BLaER1 (cell line): ENCODE results near the gene VASH2.

ENCODE experiments used
- H3K27ac ChIP-seq: shearing (Covaris generic); formaldehyde crosslinking; 2 replicates; pipeline ENCODE4 v1.8.1; 2022
- H3K27me3 ChIP-seq: shearing (Covaris generic); formaldehyde crosslinking; 2 replicates; pipeline ENCODE4 v1.8.1; 2022
- H3K36me3 ChIP-seq: shearing (Covaris generic); formaldehyde crosslinking; 2 replicates; pipeline ENCODE4 v1.8.1; 2022
- H3K4me1 ChIP-seq: shearing (Covaris generic); formaldehyde crosslinking; 2 replicates; pipeline ENCODE4 v1.8.1; 2022
- H3K4me2 ChIP-seq: shearing (Covaris generic); formaldehyde crosslinking; 2 replicates; pipeline ENCODE4 v1.8.1; 2022
- H3K4me3 ChIP-seq: shearing (Covaris generic); formaldehyde crosslinking; 2 replicates; pipeline ENCODE4 v1.8.1; 2022
- H3K9ac ChIP-seq: shearing (Covaris generic); formaldehyde crosslinking; 2 replicates; pipeline ENCODE4 v1.8.1; 2022
- H3K9me3 ChIP-seq: shearing (Covaris generic); formaldehyde crosslinking; 2 replicates; pipeline ENCODE4 v1.8.1; 2022
- H4K20me1 ChIP-seq: shearing (Covaris generic); formaldehyde crosslinking; 2 replicates; pipeline ENCODE4 v1.8.1; 2022
- Cebpa-rat ChIP-seq: shearing (Covaris generic); IDR thresholded peaks from 2 replicates; pipeline ENCODE4 v1.8.1; 2022

The VASH2 gene

DNA sequence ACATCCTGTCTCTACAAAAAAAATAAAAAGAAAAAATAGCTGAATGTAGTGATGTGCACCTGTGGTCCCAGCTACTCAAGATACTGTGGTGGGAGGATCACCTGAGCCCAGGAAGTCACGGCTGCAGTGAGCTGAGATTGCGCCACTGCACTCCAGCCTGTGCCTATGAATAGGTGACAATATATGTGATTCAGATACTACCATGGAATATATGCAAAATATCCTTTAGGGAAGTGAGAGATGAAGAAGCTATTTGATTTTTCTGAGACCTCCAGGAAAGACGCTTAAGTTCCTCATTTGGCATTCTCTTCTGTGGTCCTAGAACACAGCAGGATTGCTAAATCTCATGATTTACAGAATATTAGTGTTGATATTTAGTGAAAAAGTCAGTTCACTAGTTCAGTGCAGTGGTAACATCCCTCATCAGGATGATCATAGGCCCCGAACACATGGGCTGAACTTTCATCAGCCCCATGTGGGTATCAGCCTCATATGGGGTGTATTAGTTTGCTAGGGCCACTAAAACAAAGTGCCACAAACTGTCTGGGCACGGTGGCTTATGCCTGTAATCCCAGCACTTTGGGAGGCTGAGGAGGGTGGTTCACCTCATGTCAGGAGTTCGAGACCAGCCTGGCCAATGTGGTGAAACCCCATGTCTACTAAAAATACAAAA is 6.0 kb upstream of the VASH2 start:
- Histone ChIP-seq H3K9me3 (peaks cover 17% of the 10 kb centered on the region), H3K9ac (no peak overlapping the region), H3K4me1 (no peaks in the 10 kb centered on the region), H3K4me3 (no peak overlapping the region), H3K36me3 (no peaks in the 10 kb centered on the region), H3K27me3 (no peaks in the 10 kb centered on the region), H4K20me1 (no peaks in the 10 kb centered on the region), H3K4me2 (no peak overlapping the region), H3K27ac (no peak overlapping the region)
- no peak for TF ChIP-seq Cebpa-rat

DNA sequence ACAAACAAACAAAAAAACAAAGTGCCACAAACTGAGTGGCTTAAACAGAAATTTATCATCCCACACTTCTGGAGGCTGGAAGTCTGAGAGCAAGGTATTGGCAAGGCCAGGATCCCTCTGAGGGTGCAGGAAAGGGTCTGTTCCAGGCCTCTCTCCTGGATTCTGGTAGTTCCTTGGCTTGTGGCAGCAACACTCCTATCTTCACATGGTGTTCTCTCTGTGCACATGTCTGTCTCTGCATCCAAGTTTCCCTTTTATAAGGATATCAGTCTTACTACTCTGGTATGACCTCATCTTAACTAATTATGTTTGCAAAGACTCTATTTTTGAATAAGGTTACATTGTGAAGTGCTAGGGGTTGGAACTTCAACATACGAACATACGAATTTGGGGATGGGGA is 5.3 kb upstream of the VASH2 start:
- H3K27me3 ChIP-seq, result no peaks in the 10 kb centered on the region
- peaks cover 5% of the 10 kb centered on the region for H3K4me1 ChIP-seq
- H3K4me2 ChIP-seq, result no peak overlapping the region
- no peak overlapping the region for H3K4me3 ChIP-seq
- no peak overlapping the region for H3K27ac ChIP-seq
- no peaks in the 10 kb centered on the region for H4K20me1 ChIP-seq
- TF ChIP-seq Cebpa-rat, result no peak
- peaks cover 13% of the 10 kb centered on the region for H3K9me3 ChIP-seq
- H3K9ac ChIP-seq, result no peak overlapping the region
- no peaks in the 10 kb centered on the region for H3K36me3 ChIP-seq

DNA sequence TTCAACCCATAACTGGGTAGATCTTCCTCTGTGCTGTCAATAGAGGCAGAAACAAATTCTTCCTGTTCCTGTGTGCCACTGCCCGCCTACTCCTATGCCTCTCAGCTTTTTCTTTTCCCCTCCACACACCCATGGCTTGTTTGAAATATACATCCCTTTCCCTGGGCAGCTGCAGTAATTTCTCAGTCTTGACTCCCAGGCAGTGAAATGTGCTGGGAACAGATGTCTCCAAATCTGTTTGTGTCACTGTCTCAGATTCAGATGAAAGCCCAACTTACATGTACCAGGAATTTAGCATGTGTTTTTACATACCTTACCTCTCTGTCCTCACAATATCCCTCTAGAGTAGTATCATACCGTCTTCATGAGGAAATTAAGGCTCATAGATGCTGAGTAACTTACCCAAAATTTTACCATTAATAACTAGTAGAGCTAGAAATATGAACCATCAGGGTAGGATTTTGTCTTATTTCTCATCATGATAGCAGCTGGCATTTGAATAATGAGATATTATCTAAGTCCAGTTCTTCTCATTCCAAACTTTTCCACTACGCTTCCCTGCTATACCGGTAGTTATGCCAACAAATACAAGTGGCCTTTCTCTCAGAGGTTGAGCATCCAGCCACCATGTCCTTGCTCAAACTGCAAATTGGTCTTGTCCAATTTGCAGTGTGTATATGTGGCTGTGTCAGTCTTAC is 4.7 kb upstream of the VASH2 start:
- no peaks in the 10 kb centered on the region for H3K27me3 ChIP-seq
- no peak for TF ChIP-seq Cebpa-rat
- H3K27ac ChIP-seq, result no peak overlapping the region
- H3K9me3 ChIP-seq, result peaks cover 8% of the 10 kb centered on the region
- no peaks in the 10 kb centered on the region for H4K20me1 ChIP-seq
- no peak overlapping the region for H3K4me3 ChIP-seq
- H3K9ac ChIP-seq, result no peak overlapping the region
- H3K4me2 ChIP-seq, result no peak overlapping the region
- no peaks in the 10 kb centered on the region for H3K36me3 ChIP-seq
- peaks cover 6% of the 10 kb centered on the region for H3K4me1 ChIP-seq

DNA sequence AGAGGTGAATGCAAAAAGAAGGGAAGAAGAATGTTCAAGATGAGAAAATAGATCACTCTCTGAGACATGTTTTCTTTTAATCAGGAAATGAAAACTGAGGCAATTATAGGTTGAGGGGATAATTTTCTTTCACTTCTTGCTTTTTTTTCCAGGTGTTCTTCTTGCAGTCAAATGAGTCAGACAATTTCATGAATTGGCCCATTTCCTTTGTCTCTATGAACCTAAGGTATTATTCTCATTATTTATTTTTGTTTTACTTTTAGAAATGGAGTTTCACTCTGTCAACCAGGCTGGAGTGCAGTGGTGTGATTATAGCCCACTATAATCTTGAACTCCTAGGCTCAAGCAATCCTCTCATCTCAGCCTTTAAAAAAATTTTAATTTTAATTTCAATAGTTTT is 3.5 kb upstream of the VASH2 start:
- peaks cover 4% of the 10 kb centered on the region; the same call in 1 of the 2 replicates for H3K9me3 ChIP-seq
- H3K4me3 ChIP-seq, result no peak overlapping the region
- H4K20me1 ChIP-seq, result no peaks in the 10 kb centered on the region
- H3K27me3 ChIP-seq, result no peaks in the 10 kb centered on the region
- H3K36me3 ChIP-seq, result no peaks in the 10 kb centered on the region
- H3K27ac ChIP-seq, result no peak overlapping the region
- TF ChIP-seq Cebpa-rat, result no peak
- H3K9ac ChIP-seq, result no peak overlapping the region
- H3K4me1 ChIP-seq, result peaks cover 10% of the 10 kb centered on the region
- no peak overlapping the region for H3K4me2 ChIP-seq

DNA sequence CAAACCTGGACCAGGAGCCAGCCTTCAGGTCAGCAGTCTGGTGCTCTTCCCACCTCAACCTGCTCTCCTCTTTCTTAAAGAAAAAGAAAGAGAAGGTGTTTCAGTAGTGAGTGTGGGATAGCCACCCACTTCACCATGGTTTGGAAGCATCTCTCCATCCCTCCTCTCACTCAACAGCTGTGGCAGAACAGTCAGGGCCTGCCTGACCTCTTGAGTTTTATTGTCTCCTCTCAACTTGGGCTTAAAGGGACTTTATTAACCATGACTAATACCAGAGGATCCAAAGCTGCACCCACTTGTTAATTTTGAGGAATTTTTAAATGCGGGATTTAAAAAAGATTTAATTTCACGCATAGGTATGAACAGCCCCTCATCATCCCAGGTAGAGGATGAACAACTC is 570 bp upstream of the VASH2 start:
- Histone ChIP-seq H3K27ac (no peak overlapping the region), H3K36me3 (peaks cover 18% of the 10 kb centered on the region), H3K4me3 (peak overlapping the region; percentile 73), H4K20me1 (no peaks in the 10 kb centered on the region), H3K4me1 (peaks cover 28% of the 10 kb centered on the region), H3K4me2 (peak overlapping the region; percentile 98), H3K9me3 (peaks cover 4% of the 10 kb centered on the region; the same call in 1 of the 2 replicates), H3K27me3 (no peaks in the 10 kb centered on the region), H3K9ac (peak overlapping the region; percentile 81)
- no peak for TF ChIP-seq Cebpa-rat

DNA sequence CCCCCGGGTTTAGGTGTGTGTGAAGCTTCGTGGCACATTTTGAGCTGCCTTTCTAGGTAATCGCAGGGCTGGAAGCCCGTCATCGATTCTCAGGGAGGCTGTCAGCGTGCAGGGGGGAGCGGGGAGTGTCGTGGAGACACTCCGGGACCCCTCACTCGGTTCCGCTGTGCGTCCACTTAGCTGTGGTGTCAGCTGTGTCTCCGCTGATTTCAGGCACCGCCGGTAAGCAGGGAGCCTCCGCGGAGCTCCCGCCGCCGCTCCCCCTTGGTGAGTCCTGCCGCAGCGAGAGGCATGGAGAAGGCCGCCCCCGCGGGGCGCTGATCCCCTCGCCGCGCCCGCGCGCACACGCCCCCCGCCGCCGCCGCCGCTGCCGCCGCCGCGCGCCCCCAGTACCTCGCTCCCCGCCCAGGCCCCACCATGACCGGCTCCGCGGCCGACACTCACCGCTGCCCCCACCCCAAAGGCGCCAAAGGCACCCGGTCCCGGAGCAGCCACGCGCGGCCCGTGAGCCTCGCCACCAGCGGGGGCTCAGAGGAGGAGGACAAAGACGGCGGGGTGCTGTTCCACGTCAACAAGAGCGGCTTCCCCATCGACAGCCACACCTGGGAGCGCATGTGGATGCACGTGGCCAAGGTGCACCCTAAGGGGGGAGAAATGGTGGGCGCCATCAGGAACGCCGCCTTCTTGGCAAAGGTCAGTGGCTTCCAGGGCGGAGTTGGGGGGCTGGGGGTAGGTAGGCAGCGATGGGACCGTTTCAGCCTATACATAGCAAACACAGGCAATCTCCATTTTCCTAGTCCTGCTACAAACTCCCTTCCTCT is 995 bp downstream of the VASH2 start:
- no peak for TF ChIP-seq Cebpa-rat
- H3K27me3 ChIP-seq, result no peaks in the 10 kb centered on the region
- peak overlapping the region; percentile 57 for H3K27ac ChIP-seq
- H3K36me3 ChIP-seq, result peaks cover 34% of the 10 kb centered on the region
- H3K4me3 ChIP-seq, result peak overlapping the region; percentile 73
- H3K4me1 ChIP-seq, result peaks cover 44% of the 10 kb centered on the region
- H4K20me1 ChIP-seq, result no peaks in the 10 kb centered on the region
- peak overlapping the region; percentile 81 for H3K9ac ChIP-seq
- peaks cover 4% of the 10 kb centered on the region; the same call in 1 of the 2 replicates for H3K9me3 ChIP-seq
- H3K4me2 ChIP-seq, result peak overlapping the region; percentile 98

DNA sequence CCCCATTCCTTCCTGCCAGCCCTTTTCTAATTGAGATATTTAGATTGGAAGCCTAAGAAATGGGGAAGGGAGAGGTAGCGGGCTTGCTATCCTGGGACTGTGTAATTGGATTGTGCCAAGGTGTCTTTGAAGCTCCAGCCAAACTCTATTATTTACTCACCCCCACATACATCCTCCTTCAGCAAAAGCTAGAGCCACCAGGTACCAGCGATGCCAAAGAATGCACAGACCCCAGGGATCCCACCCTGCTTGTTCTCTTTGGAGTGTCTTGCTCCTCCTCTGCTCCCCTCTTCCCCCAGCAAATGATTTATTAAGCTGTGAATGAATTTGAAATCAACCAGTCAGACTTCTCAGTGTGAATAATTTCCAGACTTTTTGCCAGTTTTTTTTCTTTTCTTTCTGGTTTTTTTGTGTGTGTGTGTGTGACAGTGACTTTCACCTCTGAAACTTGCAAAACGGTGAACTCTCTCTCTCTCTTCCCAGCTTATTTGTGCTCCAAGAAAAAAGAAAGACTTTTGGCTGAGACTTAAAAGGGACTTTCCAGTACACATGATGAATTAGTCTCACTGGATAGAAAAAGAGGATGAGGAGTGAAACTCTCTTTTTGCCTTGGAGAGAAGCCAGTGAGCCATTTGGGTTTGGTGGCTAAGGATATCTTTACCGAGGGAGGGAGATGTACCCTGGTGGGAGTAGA is 1.8 kb downstream of the VASH2 start:
- peaks cover 4% of the 10 kb centered on the region; the same call in 1 of the 2 replicates for H3K9me3 ChIP-seq
- H3K36me3 ChIP-seq, result peaks cover 38% of the 10 kb centered on the region
- H3K4me2 ChIP-seq, result peak overlapping the region; percentile 98
- H3K9ac ChIP-seq, result peak overlapping the region; percentile 81
- H3K4me1 ChIP-seq, result peaks cover 51% of the 10 kb centered on the region
- peak overlapping the region; percentile 73 for H3K4me3 ChIP-seq
- H3K27ac ChIP-seq, result peak overlapping the region; percentile 27; the same call in 1 of the 2 replicates
- H3K27me3 ChIP-seq, result no peaks in the 10 kb centered on the region
- no peak for TF ChIP-seq Cebpa-rat
- H4K20me1 ChIP-seq, result no peaks in the 10 kb centered on the region

DNA sequence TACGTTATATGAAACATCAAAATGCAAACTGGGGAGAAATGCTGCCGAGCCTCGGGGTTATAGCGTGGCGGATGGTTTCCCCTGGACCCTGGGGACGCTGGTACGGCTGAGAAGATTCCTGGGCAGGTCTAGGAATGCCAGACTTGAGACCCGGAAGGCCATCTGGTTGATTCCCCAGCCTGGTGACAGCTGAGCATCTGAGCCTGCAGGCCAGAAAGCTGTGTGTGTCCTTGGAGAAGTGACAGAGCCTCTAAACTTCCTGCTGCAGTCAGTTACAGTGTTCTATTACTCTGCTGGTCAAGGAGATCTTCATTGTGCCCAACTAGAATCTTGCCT is 2.3 kb downstream of the VASH2 start:
- Histone ChIP-seq H3K4me1 (peaks cover 57% of the 10 kb centered on the region), H3K4me2 (peak overlapping the region; percentile 98), H3K4me3 (peak overlapping the region; percentile 73), H3K27me3 (no peaks in the 10 kb centered on the region), H3K27ac (peak overlapping the region; percentile 27; the same call in 1 of the 2 replicates), H3K9ac (peak overlapping the region; percentile 81), H3K9me3 (peaks cover 4% of the 10 kb centered on the region; the same call in 1 of the 2 replicates), H4K20me1 (no peaks in the 10 kb centered on the region), H3K36me3 (peaks cover 43% of the 10 kb centered on the region)
- no peak for TF ChIP-seq Cebpa-rat

DNA sequence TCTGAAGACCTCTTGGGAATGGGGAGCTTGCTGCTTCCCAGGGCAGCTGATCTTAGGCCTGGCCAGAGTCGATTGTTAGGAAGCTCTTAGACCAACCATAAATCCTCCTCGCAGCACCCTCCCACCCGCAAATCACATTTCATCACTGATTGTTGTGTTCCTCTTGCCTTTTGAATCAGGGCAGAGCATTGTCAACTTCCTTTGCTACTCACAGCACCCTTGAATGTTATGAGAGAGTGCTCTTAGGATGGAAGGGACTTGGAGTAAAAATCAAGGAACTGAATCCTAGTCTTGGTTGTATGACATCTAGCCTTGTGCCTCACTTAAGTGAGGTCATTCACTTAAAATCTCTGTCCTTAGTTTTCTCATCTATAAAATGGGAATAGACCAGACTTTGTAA is 3.0 kb downstream of the VASH2 start:
- Histone ChIP-seq H3K36me3 (peaks cover 43% of the 10 kb centered on the region), H3K9me3 (peaks cover under 1% of the 10 kb centered on the region; the same call in 1 of the 2 replicates), H3K4me1 (peaks cover 64% of the 10 kb centered on the region), H3K27ac (0 out of 2 replicates have a peak overlapping the region, but pooled peaks have one; percentile 27), H3K9ac (no peak overlapping the region), H3K4me3 (no peak overlapping the region), H4K20me1 (no peaks in the 10 kb centered on the region), H3K4me2 (peak overlapping the region; percentile 98), H3K27me3 (no peaks in the 10 kb centered on the region)
- no peak for TF ChIP-seq Cebpa-rat
